Posterior cingulate gyrus (tissue), 11 donors: ENCODE data around the gene ZDHHC12.

Source experiments
- DNase-seq, 10 donors: peaks; one replicate each; pipeline versions ENCODE4 v3.0.0 to v3.0.0-alpha.2; 2020 to 2021; ENCODE audit warnings: mixed read lengths in 3 of 10
- intact Hi-C: fragments of 100-400 bp; cut with DNase I; formaldehyde crosslinking; loops from one replicate; pipeline ENCODE4 v1.15.1; 2023

ZDHHC12 gene

DNA sequence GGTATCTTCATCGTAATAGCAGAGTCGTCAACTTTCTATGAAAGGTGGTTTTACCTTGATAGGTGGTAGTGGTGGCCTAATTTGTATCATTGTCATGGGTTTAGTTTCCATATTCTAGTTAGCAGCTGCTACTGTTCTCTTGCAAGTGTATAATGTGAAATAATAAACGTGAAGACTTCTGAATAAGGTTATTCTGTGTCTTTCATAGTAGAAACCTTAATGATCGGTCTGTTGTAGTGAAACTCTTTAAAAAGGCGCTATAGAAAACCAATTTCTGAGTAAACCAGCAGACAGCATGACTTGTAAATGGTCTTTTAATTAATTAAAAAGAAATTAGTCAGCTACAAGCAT lies 33.3 kb downstream of the ZDHHC12 start:
- no peak for DNase-seq
- intact Hi-C loops = no loop called here

GRCh38 chr9:128689820-128690683 lies 33.9 kb downstream of the ZDHHC12 start:
- intact Hi-C loops = loop anchor here (2.0 kb wide), 1 partner anchor 33 kb away; the partner anchor contains the start of gene DYNC2I2
- peak in 7 of 10 donors; percentile 20 to 81 (median 58) for DNase-seq

GRCh38 chr9:128689293-128689774 lies 34.6 kb downstream of the ZDHHC12 start:
- DNase-seq = peak in 7 of 10 donors; percentile 27 to 83 (median 37)
- intact Hi-C loops = loop anchor here (2.0 kb wide), 1 partner anchor 33 kb away; the partner anchor contains the start of gene DYNC2I2

- DNase-seq = peak; percentile 77 to 98 (median 86)
- intact Hi-C loops = loop anchor here (2.0 kb wide), 1 partner anchor 32 kb away; the partner anchor contains the start of gene DYNC2I2
These were observed 35.2 kb downstream of the ZDHHC12 start, which contains the start of gene SET for GRCh38 chr9:128688501-128689292. Gene SET, plus strand, starts transcription at chr9:128689222. Its CDS starts 361 bp downstream, at chr9:128689583.

GRCh38 chr9:128687453-128687852 lies 36.5 kb downstream of the ZDHHC12 start:
- DNase-seq = peak in 1 of 10 donors; percentile 31
- intact Hi-C loops = no loop called here

- DNase-seq = peak in 2 of 10 donors; percentile 41 to 45
- intact Hi-C loops = no loop called here
These were observed 38.1 kb downstream of the ZDHHC12 start for GRCh38 chr9:128685636-128686489.

DNA sequence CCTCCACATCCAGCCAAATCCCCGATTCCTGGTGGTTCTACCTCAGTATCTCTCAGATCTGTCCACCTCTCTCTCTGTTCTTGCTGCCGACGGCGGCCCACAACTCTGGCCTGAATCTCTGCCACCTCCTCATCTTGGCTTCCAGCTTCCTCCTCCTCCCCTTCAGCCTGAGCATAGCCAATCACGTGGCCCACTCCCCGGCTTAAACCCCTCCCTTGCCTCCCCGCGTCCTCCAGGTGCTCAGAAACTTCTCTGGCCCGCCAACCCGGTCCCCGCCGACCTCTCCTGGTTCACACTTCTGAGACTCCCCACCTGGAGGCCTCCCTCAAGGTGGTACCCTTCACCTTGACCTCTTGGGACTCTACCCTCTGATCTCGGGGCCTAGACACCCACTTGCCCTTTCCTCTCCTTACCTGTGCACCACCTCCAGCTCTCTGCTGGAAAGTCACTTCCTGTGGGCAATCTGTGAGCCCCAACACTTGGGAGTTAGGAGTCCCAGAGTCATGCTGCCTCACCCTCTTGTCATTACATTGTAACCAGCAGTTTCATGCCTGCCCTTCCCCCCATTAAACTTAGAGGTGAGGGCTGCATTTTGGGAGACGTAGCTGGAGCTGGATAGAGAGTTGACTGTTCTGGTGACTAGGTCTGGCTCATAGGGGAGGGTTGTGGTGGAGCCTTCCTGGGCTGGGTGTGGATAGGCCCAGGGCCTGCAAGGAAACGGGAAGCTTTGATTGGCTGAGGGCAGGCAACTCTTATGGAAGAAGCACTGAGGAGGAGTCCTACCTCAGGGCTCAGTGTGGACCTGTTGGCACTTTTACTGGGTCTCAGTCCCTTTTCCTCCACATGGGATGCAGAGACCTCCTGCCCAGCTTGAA lies 39.4 kb downstream of the ZDHHC12 start:
- intact Hi-C loops = no loop called here
- DNase-seq = peak in 7 of 10 donors; percentile 31 to 88 (median 37)

- DNase-seq = no peak
- intact Hi-C loops = no loop called here
These were observed 39.9 kb downstream of the ZDHHC12 start for GRCh38 chr9:128684065-128684324.

DNA sequence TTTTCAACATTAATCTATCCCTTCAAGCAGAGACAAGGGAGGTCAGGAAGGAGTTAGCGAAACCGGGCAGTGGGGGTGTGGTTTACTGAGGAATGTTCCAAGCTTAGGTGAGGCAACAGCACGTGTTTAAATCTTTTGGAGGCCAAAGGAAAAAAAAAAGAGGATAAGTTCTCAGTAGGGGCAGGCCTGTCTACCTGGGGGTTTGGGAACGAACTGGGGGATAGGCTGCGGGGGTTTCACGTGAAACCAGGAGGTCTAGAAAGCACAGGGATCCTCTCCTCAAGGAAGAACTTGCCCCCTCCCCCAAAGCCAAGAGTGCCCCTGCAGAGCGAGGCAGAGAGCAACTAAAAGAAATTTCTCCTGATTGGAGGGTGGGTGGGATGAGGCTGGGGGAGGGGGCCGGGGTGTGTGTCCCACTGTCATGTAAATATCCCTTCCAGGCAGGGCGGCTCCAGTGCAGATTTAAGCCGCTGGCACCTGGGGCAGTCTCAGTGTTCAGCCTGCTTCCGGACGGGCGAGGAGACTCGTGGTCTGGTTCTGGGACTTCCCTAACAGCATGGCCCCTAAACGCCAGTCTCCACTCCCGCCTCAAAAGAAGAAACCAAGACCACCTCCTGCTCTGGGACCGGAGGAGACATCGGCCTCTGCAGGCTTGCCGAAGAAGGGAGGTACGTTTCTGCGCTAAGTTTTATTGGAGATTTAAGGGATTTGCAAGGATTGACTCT lies 40.4 kb downstream of the ZDHHC12 start:
- intact Hi-C loops = no loop called here
- DNase-seq = peak in 3 of 10 donors; percentile 66 to 81 (median 77)

DNA sequence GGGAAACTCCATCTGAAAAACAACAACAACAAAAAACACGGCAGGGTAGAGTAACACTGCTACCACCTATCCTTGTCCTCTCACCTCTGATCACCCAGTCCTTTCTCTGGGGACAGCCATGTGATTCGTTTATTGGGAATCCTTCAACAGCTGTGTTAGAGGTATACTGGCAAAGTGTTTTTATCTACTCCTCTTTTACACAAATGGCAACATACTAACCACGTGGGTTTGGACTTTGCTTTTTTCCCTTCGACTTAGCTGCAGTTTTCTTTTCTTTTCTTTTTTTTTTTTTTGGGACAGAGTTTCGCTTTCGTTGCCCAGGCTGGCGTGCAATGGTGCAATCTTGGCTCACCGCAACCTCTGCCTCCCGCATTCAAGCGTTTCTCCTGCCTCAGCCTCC lies 46.1 kb downstream of the ZDHHC12 start:
- intact Hi-C loops = no loop called here

DNA sequence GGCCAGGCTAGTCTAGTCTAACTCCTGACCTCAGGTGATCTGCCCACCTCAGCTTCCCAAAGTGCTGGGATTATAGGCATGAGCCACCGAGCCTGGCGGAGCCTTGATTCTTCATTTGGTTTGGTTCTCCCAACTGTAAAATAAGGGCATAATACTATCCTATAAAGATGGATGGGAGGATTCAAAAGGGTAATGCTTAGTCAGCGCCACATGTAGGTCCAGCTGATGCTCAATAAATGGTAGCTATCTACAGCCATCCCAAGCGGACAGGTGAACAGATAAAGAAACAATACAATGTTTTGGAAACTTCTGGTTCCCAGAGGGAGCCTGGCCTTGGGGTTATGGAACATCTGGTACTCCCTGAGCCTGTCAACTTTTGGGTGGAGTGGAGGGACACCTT lies 48.5 kb downstream of the ZDHHC12 start:
- peak in 3 of 10 donors; percentile 3 to 52 (median 13) for DNase-seq
- intact Hi-C loops = no loop called here

More for the DNA sequence above, 46.1 kb downstream of the ZDHHC12 start:
- peak in 1 of 10 donors; percentile 13 for DNase-seq
